GM19397 (cell line): Measurements from ENCODE around the gene EPHB4.
A peak's percentile ranks its signal among the peaks of the same experiment; 100 is the strongest.

Source experiments
- ATAC-seq: cut with Tn5 transposase; IDR thresholded peaks from one replicate; pipeline ENCODE4 v1.9.1; 2021; ENCODE audit warnings: mild to moderate bottlenecking, moderate library complexity; ENCODE audit not compliant: unreplicated experiment

EPHB4 gene

GRCh38 chr7:100827330-100828226, at the start of gene EPHB4:
Gene EPHB4, minus strand, starts transcription at chr7:100827523. Its CDS starts 493 bp downstream, at chr7:100827030.
- no peak for ATAC-seq

GRCh38 chr7:100875356-100875751, 48.0 kb upstream of the EPHB4 start:
- peak; percentile 28 for ATAC-seq

GRCh38 chr7:100874577-100875355, 47.4 kb upstream of the EPHB4 start, which contains the start of gene SRRT:
Gene SRRT, plus strand, starts transcription at chr7:100875103. Its CDS starts 488 bp downstream, at chr7:100875591.
- ATAC-seq = peak; percentile 85

- no peak for ATAC-seq
Measured at GRCh38 chr7:100874300-100874576, 46.9 kb upstream of the EPHB4 start.

GRCh38 chr7:100873599-100874299, 46.4 kb upstream of the EPHB4 start:
- ATAC-seq = no peak

- ATAC-seq = no peak
Measured at GRCh38 chr7:100867776-100868485, 40.6 kb upstream of the EPHB4 start.

- no peak for ATAC-seq
Measured at GRCh38 chr7:100867040-100867775, 39.9 kb upstream of the EPHB4 start, which contains the start of gene TRIP6. Gene TRIP6, plus strand, starts transcription at chr7:100867387. Its CDS starts 111 bp downstream, at chr7:100867498.

- ATAC-seq = no peak
Measured at GRCh38 chr7:100866729-100867039, 39.4 kb upstream of the EPHB4 start.

- ATAC-seq = no peak
Measured at GRCh38 chr7:100865938-100866728, 38.8 kb upstream of the EPHB4 start.

- ATAC-seq = no peak
Measured at GRCh38 chr7:100865372-100865911, 38.1 kb upstream of the EPHB4 start.

- no peak for ATAC-seq
Measured at GRCh38 chr7:100864263-100864845, 37.0 kb upstream of the EPHB4 start.

- no peak for ATAC-seq
Measured at GRCh38 chr7:100863406-100863950, 36.2 kb upstream of the EPHB4 start.

- ATAC-seq = no peak
Measured at GRCh38 chr7:100861616-100861985, 34.3 kb upstream of the EPHB4 start.

- ATAC-seq = no peak
Measured at GRCh38 chr7:100860702-100861615, 33.6 kb upstream of the EPHB4 start.

- no peak for ATAC-seq
Measured at GRCh38 chr7:100859856-100860255, 32.5 kb upstream of the EPHB4 start.

- ATAC-seq = no peak
Measured at GRCh38 chr7:100856871-100857282, 29.6 kb upstream of the EPHB4 start.

GRCh38 chr7:100855515-100855914, 28.2 kb upstream of the EPHB4 start:
- no peak for ATAC-seq
